Measurements from ENCODE around the gene GNG12. TPM values are rescaled to one million over a fixed set of nuclear protein-coding genes. Genes with fewer than 3 reads are reported as not detected.

The GNG12 gene
- total and polyA plus RNA-seq, 8 donors = 7.3 to 39.8 (median 21.1) TPM

GRCh38 chr1:67818725-67819301, 14.5 kb downstream of the GNG12 start:
- intact Hi-C loops (cut with DNase I) = no loop called here
- Histone ChIP-seq H3K4me1 (peaks cover 0 to 30% (median 12%) of the 10 kb centered on the region in 3 donors), H3K27me3 (no peaks in the 10 kb centered on the region), H3K4me3 (no peak overlapping the region), H3K27ac (no peak overlapping the region), H3K36me3 (no peaks in the 10 kb centered on the region), H3K9me3 (no peaks in the 10 kb centered on the region)
- ATAC-seq (no peak), DNase-seq (no peak), FAIRE-seq (no peak)
- WGBS, 2 donors = 90 to 91% methylated on average over 8 of the region's 8 CpGs
- TF ChIP-seq CTCF (IDR thresholded peaks at IDR 0.05) = no peak

GRCh38 chr1:67818162-67818561, 15.1 kb downstream of the GNG12 start:
- no peaks in the 10 kb centered on the region for H3K27me3 ChIP-seq
- no peak overlapping the region for H3K4me3 ChIP-seq
- H3K9me3 ChIP-seq = no peaks in the 10 kb centered on the region
- H3K27ac ChIP-seq = no peak overlapping the region
- DNase-seq (no peak), FAIRE-seq (no peak), ATAC-seq (no peak)
- intact Hi-C loops (cut with DNase I) = no loop called here
- TF ChIP-seq CTCF (IDR thresholded peaks at IDR 0.05) = no peak
- no peaks in the 10 kb centered on the region for H3K36me3 ChIP-seq
- peaks cover 0 to 29% (median 13%) of the 10 kb centered on the region in 3 donors for H3K4me1 ChIP-seq
- 95 to 100% methylated on average over 1 of the region's 1 CpG for WGBS, 2 donors

GRCh38 chr1:67817319-67817718, 15.9 kb downstream of the GNG12 start:
- no peak for TF ChIP-seq CTCF (IDR thresholded peaks at IDR 0.05)
- intact Hi-C loops (cut with DNase I) = no loop called here
- no peak overlapping the region for H3K4me3 ChIP-seq
- DNase-seq (no peak), ATAC-seq (peak in 2 of 4 donors; percentile 21 to 27), FAIRE-seq (no peak)
- 91 to 96% methylated on average over 1 of the region's 1 CpG for WGBS, 2 donors
- no peak overlapping the region for H3K27ac ChIP-seq
- H3K36me3 ChIP-seq = no peaks in the 10 kb centered on the region
- H3K9me3 ChIP-seq = no peaks in the 10 kb centered on the region
- H3K4me1 ChIP-seq = peaks cover 5 to 29% (median 13%) of the 10 kb centered on the region in 3 donors
- no peaks in the 10 kb centered on the region for H3K27me3 ChIP-seq

GRCh38 chr1:67816506-67816905, 16.8 kb downstream of the GNG12 start:
- H3K9me3 ChIP-seq = no peaks in the 10 kb centered on the region
- no peak for TF ChIP-seq CTCF (IDR thresholded peaks at IDR 0.05)
- FAIRE-seq (no peak), DNase-seq (no peak), ATAC-seq (no peak)
- peaks cover 10 to 29% (median 13%) of the 10 kb centered on the region in 3 donors for H3K4me1 ChIP-seq
- H3K27me3 ChIP-seq = no peaks in the 10 kb centered on the region
- H3K27ac ChIP-seq = no peak overlapping the region
- intact Hi-C loops (cut with DNase I) = no loop called here
- WGBS, 2 donors = 95 to 97% methylated on average over 6 of the region's 6 CpGs
- no peaks in the 10 kb centered on the region for H3K36me3 ChIP-seq
- H3K4me3 ChIP-seq = no peak overlapping the region

- no peak overlapping the region for H3K27ac ChIP-seq
- FAIRE-seq (no peak), DNase-seq (no peak), ATAC-seq (no peak)
- intact Hi-C loops (cut with DNase I) = no loop called here
- H3K4me1 ChIP-seq = peaks cover 10 to 29% (median 13%) of the 10 kb centered on the region in 3 donors
- no peak for TF ChIP-seq CTCF (IDR thresholded peaks at IDR 0.05)
- no peaks in the 10 kb centered on the region for H3K36me3 ChIP-seq
- H3K9me3 ChIP-seq = no peaks in the 10 kb centered on the region
- no peaks in the 10 kb centered on the region for H3K27me3 ChIP-seq
- no peak overlapping the region for H3K4me3 ChIP-seq
- 94 to 98% methylated on average over 7 of the region's 7 CpGs for WGBS, 2 donors
These were observed 17.2 kb downstream of the GNG12 start for GRCh38 chr1:67816095-67816475.

Data from pancreas (tissue), 10 donors.